Epithelial cell of esophagus (primary cell): Measurements from ENCODE around the gene YJEFN3.

Source experiments
- DNase-seq: peaks from one replicate; pipeline ENCODE4 v3.0.0; 2010; ENCODE audit warnings: low read depth
- H3K4me3 ChIP-seq: 2 replicates; pipeline ENCODE4 v1.5.1; 2011; ENCODE audit warnings: mild to moderate bottlenecking, low read length, control low read depth
- CTCF ChIP-seq: IDR thresholded peaks from 2 replicates; pipeline ENCODE4 v1.5.1; 2011; ENCODE audit warnings: low read depth, mild to moderate bottlenecking, low read length, control low read depth, inconsistent platforms; ENCODE audit not compliant: insufficient read depth; ENCODE audit errors: missing control alignments

The YJEFN3 gene

GRCh38 chr19:19491321-19492025 is 37.2 kb upstream of the YJEFN3 start:
- no peak overlapping the region for H3K4me3 ChIP-seq
- no peak for TF ChIP-seq CTCF
- no peak for DNase-seq

- no peak for TF ChIP-seq CTCF
- H3K4me3 ChIP-seq: no peak overlapping the region
- DNase-seq: no peak
Observed at GRCh38 chr19:19492026-19492610, 36.6 kb upstream of the YJEFN3 start.

GRCh38 chr19:19493841-19494546 is 34.7 kb upstream of the YJEFN3 start:
- peak; percentile 9 for TF ChIP-seq CTCF
- H3K4me3 ChIP-seq: no peak overlapping the region
- DNase-seq: no peak

GRCh38 chr19:19495614-19496603 is 32.8 kb upstream of the YJEFN3 start:
- no peak overlapping the region for H3K4me3 ChIP-seq
- no peak for DNase-seq
- TF ChIP-seq CTCF: no peak

- DNase-seq: no peak
- H3K4me3 ChIP-seq: no peak overlapping the region
- no peak for TF ChIP-seq CTCF
Observed at GRCh38 chr19:19498255-19498991, 30.3 kb upstream of the YJEFN3 start.
